GM19438 (cell line): Measurements from ENCODE around the gene ELOVL3.
"Not testable (repeated sequence)": the region's sequence is repeated elsewhere in the genome, so short reads cannot be mapped to it uniquely, and the experiment has no call there.

Experiments used
- ATAC-seq: cut with Tn5 transposase; IDR thresholded peaks from one replicate; pipeline ENCODE4 v1.9.1; 2021; ENCODE audit warnings: low read depth; ENCODE audit not compliant: unreplicated experiment

Gene ELOVL3

DNA sequence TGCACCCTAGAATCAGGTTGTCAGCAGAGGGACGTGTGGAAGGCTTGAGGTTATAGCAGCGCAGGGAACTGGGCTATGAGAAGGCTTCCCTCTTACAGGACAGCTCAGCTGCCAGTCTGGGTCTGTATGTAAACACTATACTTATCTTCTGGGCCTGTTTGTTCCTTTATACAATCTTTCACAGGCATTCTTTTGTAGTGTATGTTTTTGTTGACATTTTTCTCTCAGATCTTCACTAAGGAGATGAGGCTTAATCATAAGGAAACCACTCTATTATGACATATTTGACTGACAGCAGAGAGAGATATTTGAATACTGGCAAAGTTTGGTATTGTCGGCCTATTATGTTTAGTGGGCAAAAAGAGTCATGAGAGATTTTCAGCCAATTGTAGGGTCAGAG, 20.2 kb downstream of the ELOVL3 start:
- ATAC-seq, result no peak

DNA sequence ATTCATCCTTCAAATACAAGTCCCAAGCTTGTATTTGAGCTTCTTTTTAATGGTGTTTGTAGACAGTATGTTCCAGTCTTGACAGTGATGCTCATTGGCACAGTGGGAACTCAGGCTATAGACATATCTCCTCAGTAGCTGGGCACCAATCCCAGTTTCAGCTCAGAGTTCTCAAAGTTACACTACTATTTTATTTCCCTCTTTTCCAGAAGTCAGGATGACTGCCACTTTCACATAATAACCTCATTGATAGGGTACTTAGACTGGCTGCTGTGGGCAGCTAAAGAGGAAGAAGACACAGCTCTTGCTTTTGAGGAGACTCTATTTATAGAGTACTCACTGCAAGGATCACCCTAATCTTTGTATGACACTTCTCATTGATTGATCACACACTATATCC, 21.6 kb downstream of the ELOVL3 start:
- ATAC-seq, result no peak

DNA sequence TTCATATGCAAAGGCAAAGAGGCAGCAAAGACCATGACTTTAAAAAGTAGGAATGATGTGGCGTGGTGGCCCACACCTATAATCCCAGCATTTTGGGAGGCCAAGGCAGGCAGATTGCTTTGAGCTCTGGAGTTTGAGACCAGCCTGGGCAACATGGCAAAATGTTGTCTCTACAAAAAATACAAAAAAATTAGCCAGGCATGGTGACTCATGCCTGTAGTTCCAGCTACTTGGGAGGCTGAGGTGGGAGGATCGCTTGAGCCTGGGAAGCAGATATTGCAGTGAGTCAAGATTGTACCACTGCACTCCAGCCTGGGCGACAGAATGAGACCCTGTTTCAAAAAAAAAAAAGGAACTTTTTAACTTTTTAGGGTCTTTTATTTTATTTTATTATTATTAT, 26.4 kb downstream of the ELOVL3 start:
- not testable (repeated sequence) for ATAC-seq

DNA sequence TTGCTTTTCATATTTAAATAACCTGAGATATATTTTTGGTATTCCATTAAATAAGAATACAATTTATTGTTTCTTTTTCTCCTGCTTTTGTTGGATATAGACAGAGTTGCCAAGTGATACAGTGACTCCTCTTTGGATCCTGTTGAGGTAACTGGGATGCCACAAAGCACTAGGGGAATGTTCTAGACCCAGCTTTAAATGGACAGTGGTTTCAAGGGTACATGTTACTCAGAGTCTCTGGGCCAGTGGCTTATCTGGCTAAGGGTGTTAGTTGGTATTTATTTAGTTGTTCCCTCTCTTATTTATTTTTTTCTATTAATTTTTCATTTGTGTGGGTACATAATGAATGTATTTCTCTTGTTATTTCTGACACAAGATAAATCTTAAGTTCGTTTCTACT, 28.3 kb downstream of the ELOVL3 start:
- no peak for ATAC-seq

DNA sequence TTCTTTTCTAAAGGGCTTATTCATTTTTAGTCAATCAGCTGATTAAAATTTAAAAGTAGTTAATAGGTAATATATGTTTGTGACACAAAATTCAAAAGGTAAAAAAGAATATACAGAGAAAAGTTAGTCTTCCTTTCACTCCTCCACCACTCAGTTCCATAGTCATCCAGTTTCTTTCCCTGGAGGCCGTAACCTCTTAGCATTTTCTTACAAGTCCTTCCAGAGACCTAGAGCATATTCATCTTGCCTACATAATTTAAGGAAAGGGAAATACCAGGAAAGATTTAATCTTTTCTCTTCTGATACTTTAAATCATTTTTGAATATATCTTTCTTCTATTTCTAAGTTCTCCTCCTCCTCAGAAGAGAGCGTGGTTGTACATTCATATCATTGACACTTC, 29.3 kb downstream of the ELOVL3 start:
- no peak for ATAC-seq

DNA sequence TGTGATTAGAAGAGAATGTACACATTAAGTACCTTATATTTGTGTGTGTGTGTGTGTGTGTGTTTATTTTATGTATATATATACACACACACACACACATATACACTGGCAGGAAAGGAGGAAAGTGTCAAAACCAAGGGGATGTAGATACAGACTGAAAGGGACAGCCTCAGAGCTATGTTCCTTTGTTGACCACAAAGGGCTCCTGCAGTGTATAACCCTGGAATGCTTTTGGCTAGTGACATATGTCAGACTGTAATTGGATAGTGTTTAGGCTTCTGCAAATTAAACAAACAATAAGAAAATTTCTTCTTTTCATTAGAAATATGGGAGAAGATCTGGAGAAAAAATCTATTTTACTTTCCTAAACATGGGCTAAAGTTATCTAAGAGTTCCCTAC, 35.1 kb downstream of the ELOVL3 start:
- ATAC-seq, result no peak

DNA sequence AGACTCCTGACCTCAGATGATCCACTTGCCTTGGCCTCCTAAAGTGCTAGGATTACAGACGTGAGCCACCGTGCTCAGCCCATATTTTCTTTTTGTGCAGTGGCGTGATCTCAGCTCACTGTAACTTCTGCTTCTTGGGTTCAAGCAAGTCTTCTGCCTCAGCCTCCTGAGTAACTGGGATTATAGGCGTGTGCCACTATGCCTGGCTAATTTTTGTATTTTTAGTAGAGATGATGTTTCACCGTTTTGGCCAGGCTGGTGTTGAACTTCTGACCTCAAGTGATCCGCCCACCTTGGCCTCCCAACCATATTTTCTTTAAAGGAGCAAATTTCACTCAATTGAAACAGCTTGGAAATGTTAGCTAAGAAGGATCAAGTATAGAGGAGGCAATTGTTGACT, 35.7 kb downstream of the ELOVL3 start:
- no peak for ATAC-seq

DNA sequence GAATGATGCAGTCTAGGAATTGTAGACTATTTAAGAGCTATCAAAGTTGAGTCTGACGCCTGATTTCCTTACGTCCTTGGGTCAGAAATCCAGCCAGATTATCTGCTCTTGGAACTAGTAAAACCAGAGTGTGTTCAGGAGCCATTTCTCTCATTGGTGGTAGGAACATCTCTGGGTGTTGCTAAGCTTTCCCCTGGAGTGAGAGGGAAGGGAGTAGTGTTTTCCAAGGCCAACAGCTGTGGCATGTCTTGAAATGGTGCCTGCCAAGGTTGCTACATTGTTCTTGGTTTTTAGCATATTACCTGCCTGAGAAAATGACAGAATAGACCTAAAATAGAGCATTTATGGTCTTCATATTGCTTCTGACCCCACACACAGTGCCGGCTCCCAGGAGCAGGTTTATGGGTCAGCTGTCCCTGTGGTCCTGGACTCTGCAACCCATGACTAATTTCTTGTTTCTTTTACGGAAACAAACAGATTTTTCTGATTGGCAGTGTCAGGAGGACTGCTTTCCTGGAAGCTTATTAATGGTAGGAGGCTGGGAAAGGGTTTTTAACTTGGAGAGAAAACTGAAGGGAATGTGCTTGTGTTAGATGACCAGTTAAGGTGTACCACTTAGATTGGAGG, 36.8 kb downstream of the ELOVL3 start:
- ATAC-seq, result no peak

DNA sequence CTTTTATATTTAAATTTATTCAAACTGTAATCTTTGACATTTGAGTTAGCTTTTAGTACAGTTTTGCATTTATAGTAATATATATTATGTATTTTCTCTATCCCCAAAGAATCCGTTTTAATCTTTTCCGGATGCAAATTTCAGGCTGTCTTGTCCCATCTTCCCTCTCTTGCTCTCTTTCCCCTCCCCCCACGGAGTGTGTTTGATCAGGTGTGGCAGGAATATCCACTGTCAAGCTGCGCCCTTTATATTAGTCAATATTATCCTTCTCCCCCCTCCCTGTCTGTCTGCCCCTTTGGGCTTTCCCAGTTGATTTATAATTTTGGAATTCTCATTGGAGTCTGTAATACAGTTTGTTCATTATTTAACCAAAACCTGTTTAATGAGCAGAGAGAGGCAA, 38.3 kb downstream of the ELOVL3 start:
- no peak for ATAC-seq

DNA sequence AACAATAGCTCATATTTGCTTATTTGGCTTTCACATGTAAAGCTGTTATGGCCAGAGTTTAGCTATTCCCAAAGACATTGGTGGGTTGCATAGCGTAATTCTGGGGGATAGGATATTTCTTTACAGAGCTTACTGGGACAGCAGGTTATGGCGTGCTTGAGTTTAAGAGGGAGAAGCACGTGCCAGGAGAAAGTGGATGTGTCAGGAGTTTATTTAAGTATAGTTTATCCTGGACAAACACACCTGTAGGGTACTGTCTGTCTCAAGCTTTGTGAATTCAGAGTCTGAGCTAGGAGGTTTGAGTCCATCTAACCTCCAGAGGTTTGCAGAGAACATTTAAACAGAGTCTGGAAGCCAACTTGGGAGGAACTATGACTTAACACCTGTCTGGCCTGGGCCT, 40.6 kb downstream of the ELOVL3 start:
- no peak for ATAC-seq

DNA sequence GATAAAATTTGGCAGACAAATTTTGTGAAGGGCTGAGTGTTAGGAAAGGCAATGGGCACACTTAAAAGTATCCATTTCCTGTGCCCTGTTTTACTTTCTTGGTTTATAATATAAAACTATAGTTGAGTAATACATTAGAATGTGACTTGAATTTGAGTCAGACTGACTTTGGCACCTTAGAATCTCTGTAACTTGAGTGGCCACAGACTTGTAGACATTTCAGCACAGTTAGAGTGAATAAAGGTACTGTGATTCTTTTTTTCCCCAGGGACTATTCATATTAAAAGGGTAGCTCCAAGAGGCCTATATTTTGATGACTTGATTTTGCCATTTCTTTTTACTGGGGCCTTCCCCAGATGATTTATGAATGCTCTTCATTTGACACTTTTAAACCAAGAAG, 41.6 kb downstream of the ELOVL3 start:
- no peak for ATAC-seq

DNA sequence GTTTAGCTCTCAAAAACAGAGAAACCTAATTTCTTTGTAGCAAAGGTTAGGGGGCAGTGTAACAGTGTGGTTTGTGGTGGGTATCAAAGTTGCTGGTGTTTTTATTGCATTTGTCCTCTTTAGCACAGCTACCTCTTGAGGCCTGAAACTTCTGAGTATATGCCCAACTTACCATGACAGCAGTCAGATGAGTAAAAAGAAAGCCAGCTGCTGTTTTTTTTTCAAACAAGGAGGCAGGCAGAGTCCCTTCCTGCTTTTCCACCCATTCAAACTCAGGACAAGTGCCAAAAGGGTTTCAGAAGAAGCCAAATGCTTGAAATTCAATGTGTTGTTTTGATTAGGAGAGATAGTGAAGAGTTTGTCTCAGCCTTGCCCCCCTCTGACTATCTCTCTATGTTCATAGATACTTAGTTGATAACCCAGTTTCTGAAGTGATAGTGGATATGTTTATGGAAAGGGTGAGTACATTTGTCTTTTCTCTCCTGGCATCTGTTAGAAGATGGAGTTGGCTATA, 42.3 kb downstream of the ELOVL3 start:
- ATAC-seq, result no peak

DNA sequence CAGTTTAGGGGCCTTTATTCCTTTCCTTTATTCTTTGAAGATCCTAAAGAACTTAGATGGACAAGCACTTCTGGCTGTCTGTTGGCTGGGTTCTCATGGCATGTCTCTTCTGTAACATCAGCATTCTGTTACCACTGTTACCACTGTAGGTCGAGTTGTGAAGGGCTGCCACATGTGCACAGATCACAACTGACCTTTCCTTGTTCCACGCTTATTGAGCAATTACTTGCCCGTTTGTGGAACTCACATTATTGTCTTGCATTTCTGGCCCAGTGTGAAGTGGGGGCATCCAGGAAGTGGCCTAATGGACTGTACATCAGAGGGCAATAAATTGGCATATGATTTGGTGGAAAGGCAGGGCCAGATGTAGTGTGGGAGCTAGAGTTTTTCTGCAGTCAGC, 42.9 kb downstream of the ELOVL3 start:
- no peak for ATAC-seq

DNA sequence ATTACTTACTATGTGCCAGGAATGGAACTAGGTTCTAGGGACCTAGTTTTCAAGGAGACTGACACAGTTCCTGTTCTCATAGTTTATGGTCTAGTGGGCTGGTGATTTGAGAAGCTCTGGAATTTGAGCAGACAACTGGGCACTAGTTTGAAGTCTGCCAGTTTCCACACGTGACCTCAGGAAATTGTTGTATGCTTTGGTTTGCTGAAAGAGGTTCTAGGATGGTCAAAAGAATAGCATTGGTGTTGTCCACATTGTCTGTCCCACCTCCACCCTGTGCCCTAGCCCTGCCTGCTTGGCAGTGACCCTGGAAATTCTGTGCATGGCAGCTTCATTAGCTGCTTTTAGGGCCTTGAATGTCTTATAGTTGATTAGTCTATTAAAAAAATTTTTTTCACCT, 48.0 kb downstream of the ELOVL3 start:
- ATAC-seq, result no peak

DNA sequence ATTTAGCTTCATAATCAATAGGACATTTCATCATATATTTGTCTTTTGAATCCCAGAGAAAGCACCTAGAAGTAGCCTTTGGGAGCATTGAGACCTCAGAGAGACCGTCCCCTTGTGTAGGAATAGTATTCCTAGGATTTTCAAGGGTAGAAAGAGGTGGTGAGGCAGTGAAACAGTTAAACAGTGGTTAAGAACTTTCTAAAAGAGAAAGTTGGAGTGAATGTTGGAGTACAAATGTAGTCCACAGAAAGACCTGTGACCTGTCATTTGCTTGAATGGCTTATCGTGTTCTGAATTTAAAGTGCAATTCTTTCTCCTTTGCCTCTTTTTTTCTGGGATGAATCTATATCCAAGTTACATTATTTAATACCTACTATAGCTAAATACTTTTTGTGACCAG, 49.2 kb downstream of the ELOVL3 start:
- ATAC-seq, result no peak

DNA sequence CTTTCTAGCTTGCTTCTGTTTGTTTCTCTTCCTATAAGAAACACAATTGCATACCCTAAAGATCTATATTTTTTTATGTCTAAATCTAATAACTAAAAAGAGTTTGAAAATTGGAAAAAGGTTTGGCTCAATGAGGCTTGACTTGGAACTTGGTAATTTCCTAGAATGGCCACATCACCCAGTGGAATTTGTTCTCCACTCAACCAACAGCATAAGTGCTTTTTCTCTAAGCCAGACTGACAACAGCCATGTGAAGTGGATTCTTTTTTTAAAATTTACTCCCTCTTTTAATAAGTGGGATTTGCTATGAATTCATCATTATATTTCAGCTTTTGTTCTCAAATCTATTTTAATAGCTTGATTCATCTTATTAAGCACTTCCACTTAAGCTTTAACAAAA, 53.0 kb downstream of the ELOVL3 start:
- ATAC-seq, result no peak
